Measurements from ENCODE around the gene ONECUT2.

The ONECUT2 gene

GRCh38 chr18:57436965-57437333 lies 1.8 kb downstream of the ONECUT2 start:
- Histone ChIP-seq H2AFZ (ENCODE audit: low read length) (no peak overlapping the region), H3K4me1 (ENCODE audit: insufficient read depth, low read length, severe bottlenecking) (no peaks in the 10 kb centered on the region), H3K4me2 (ENCODE audit: low read length) (no peak overlapping the region), H3K9me2 (ENCODE audit: low read depth, low read length) (no peaks in the 10 kb centered on the region), H3K36me3 (ENCODE audit: insufficient read depth, low read length) (no peaks in the 10 kb centered on the region), H4K20me1 (ENCODE audit: insufficient read depth, low read length) (no peaks in the 10 kb centered on the region), H3K4me3 (ENCODE audit: low read depth, low read length, poor library complexity, severe bottlenecking) (no peak overlapping the region), H3K9ac (ENCODE audit: low read length) (no peak overlapping the region), H3F3A (ENCODE audit: insufficient read depth, low read length) (no peaks in the 10 kb centered on the region), H3K79me2 (ENCODE audit: insufficient read depth, low read length) (no peaks in the 10 kb centered on the region), H3K9me3 (ENCODE audit: low read length) (no peaks in the 10 kb centered on the region), H3K27me3 (ENCODE audit: insufficient read depth, low read length) (no peaks in the 10 kb centered on the region), H3K27ac (ENCODE audit: low read depth, low read length, poor library complexity, severe bottlenecking) (no peak overlapping the region)
- TF ChIP-seq CTCF (IDR thresholded peaks at IDR 0.05; ENCODE audit: low read length) = no peak
- no peak for TF ChIP-seq EZH2 (IDR thresholded peaks at IDR 0.05; ENCODE audit: borderline replicate concordance, low read length)

GRCh38 chr18:57437402-57437765 lies 2.2 kb downstream of the ONECUT2 start:
- H3K9me3 ChIP-seq (ENCODE audit: low read length) = no peaks in the 10 kb centered on the region
- no peak overlapping the region for H3K4me2 ChIP-seq (ENCODE audit: low read length)
- H3F3A ChIP-seq (ENCODE audit: insufficient read depth, low read length) = no peaks in the 10 kb centered on the region
- no peak overlapping the region for H3K4me3 ChIP-seq (ENCODE audit: low read depth, low read length, poor library complexity, severe bottlenecking)
- no peaks in the 10 kb centered on the region for H3K4me1 ChIP-seq (ENCODE audit: insufficient read depth, low read length, severe bottlenecking)
- no peak overlapping the region for H3K9ac ChIP-seq (ENCODE audit: low read length)
- no peaks in the 10 kb centered on the region for H4K20me1 ChIP-seq (ENCODE audit: insufficient read depth, low read length)
- no peaks in the 10 kb centered on the region for H3K36me3 ChIP-seq (ENCODE audit: insufficient read depth, low read length)
- no peak overlapping the region for H3K27ac ChIP-seq (ENCODE audit: low read depth, low read length, poor library complexity, severe bottlenecking)
- no peak for TF ChIP-seq CTCF (IDR thresholded peaks at IDR 0.05; ENCODE audit: low read length)
- TF ChIP-seq EZH2 (IDR thresholded peaks at IDR 0.05; ENCODE audit: borderline replicate concordance, low read length) = no peak
- H3K79me2 ChIP-seq (ENCODE audit: insufficient read depth, low read length) = no peaks in the 10 kb centered on the region
- H2AFZ ChIP-seq (ENCODE audit: low read length) = no peak overlapping the region
- no peaks in the 10 kb centered on the region for H3K27me3 ChIP-seq (ENCODE audit: insufficient read depth, low read length)
- H3K9me2 ChIP-seq (ENCODE audit: low read depth, low read length) = no peaks in the 10 kb centered on the region

- Histone ChIP-seq H3K9me2 (ENCODE audit: low read depth, low read length) (no peaks in the 10 kb centered on the region), H3K79me2 (ENCODE audit: insufficient read depth, low read length) (no peaks in the 10 kb centered on the region), H3K27ac (ENCODE audit: low read depth, low read length, poor library complexity, severe bottlenecking) (no peak overlapping the region), H3K4me3 (ENCODE audit: low read depth, low read length, poor library complexity, severe bottlenecking) (no peak overlapping the region), H3K9ac (ENCODE audit: low read length) (no peak overlapping the region), H3K4me2 (ENCODE audit: low read length) (no peak overlapping the region), H3K9me3 (ENCODE audit: low read length) (no peaks in the 10 kb centered on the region), H3K4me1 (ENCODE audit: insufficient read depth, low read length, severe bottlenecking) (no peaks in the 10 kb centered on the region), H3K27me3 (ENCODE audit: insufficient read depth, low read length) (no peaks in the 10 kb centered on the region), H2AFZ (ENCODE audit: low read length) (no peak overlapping the region), H3F3A (ENCODE audit: insufficient read depth, low read length) (no peaks in the 10 kb centered on the region), H3K36me3 (ENCODE audit: insufficient read depth, low read length) (no peaks in the 10 kb centered on the region), H4K20me1 (ENCODE audit: insufficient read depth, low read length) (no peaks in the 10 kb centered on the region)
- TF ChIP-seq CTCF (IDR thresholded peaks at IDR 0.05; ENCODE audit: low read length) (no peak), EZH2 (IDR thresholded peaks at IDR 0.05; ENCODE audit: borderline replicate concordance, low read length) (no peak)
Observed at GRCh38 chr18:57437766-57438671, 2.8 kb downstream of the ONECUT2 start.

Data from OCI-LY1 (cell line).